NCI-H2227 (cell line): ENCODE data around the gene PRSS21.

Experiments
- DNase-seq: peaks from one replicate; lab custom pipeline; 2025; ENCODE audit not compliant: unreplicated experiment; lab: John Stamatoyannopoulos, UW

PRSS21 gene

DNA sequence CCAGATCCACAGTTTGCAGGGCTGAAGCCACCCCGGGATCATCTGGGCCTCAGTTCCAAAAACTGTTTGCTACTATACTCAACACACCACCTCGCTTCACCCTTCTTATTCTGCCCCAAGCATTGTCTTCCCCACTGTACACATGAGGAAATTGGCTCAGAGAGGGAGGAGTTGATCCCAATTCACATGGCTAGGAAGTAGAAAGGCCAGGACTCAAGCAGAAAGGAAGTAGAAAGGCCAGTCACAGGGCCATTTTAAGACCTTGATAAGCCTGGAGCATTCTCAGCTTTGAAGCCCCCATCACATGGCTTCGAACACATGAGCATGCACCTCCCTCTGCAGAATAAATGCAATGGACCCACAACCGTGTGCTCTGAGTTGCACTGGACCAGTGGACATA, 48.6 kb downstream of the PRSS21 start:
- no peak for DNase-seq

DNA sequence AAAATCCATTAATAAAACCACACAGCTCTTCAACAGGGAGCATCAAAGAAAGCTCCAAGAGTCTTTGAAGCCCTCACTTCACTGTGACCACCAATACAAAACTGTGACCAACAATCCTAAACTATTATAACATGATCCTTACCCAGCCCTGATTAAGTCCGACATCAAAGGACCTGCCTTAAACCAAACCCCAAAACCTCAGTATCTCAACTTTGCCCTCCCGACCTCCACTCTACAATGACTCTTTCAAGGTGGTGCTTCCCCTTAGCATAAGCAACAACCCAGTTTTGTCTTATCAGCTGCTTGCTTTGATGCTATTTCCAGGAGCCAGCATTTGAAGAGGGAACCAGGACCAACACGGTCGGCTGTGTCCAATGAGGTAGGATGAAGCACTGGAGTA, 49.4 kb downstream of the PRSS21 start:
- DNase-seq = no peak

DNA sequence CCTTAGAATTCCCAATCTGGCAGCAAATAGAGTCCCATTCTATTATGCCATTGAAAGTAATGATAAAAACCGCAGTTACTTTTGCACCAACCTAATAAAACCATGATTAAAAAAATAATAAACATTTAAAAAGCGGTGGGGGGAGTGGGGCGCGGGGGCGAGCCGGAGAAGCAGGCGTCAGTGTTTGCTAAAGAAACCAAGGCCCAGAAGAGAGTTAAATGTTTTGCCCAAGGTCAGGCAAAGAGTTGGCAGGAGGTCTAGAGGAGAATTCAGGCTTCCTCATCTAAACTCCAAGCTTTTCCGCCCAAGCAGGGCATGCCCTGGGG, 50.6 kb downstream of the PRSS21 start:
- no peak for DNase-seq

DNA sequence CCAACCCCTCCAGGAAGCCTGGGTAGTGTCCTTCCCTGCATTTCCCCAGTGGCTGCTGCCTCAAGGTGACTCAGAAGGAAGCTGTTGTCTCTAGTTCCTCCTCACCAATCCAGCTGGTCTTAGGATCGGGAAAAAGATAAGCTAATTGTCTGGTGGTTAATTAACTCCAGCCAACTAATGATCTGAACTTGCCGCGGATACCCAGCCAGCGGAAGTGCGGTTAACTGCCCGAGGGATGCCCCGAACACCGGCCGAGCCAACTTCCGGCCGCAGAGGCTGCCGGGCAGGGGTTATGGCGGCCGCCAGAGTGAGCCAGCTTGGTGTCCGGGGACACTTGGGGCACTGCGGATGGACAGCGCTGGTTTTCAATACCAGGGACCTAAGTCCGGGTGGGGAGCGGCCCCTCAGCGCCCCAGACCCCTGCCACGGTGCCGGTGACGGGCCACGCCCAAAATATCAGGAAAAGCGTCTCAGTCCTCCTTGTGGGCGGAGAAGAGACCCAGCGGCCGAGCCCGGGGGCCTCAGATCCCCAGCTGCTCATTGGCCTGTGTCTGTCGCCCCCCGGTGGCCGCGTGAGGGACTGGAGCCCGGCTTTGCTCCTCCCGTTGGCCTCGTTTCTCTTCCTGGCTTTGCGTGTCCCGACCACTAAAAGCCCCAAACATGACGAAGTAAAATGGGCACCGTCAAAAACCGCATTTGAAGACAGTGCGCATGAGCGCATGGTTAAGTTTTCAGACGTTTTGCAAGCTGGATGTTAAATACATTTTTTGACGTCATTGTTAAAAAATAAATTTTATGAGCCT, 51.2 kb downstream of the PRSS21 start:
- DNase-seq = peak; percentile 95
